GM15510 (cell line): Measurements from ENCODE around the gene SH3GL2.

Source experiments
- POLR2A ChIP-seq: IDR thresholded peaks from 3 replicates; pipeline ENCODE4 v1.6.1; 2011; ENCODE audit warnings: borderline replicate concordance; ENCODE audit not compliant: insufficient read length; ENCODE audit errors: extremely low read depth

The SH3GL2 gene

GRCh38 chr9:17589771-17590170, 10.9 kb downstream of the SH3GL2 start:
- no peak for TF ChIP-seq POLR2A

GRCh38 chr9:17594961-17595360, 16.1 kb downstream of the SH3GL2 start:
- TF ChIP-seq POLR2A = no peak

GRCh38 chr9:17597977-17598376, 19.1 kb downstream of the SH3GL2 start:
- TF ChIP-seq POLR2A = no peak

- TF ChIP-seq POLR2A = no peak
Observed at GRCh38 chr9:17600962-17601593, 22.2 kb downstream of the SH3GL2 start.

- TF ChIP-seq POLR2A = no peak
Observed at GRCh38 chr9:17604556-17604955, 25.7 kb downstream of the SH3GL2 start.

- no peak for TF ChIP-seq POLR2A
Observed at GRCh38 chr9:17609312-17610005, 30.6 kb downstream of the SH3GL2 start.

- TF ChIP-seq POLR2A = no peak
Observed at GRCh38 chr9:17611342-17611741, 32.5 kb downstream of the SH3GL2 start.

- TF ChIP-seq POLR2A = no peak
Observed at GRCh38 chr9:17611917-17612316, 33.1 kb downstream of the SH3GL2 start.

- no peak for TF ChIP-seq POLR2A
Observed at GRCh38 chr9:17613758-17614157, 34.9 kb downstream of the SH3GL2 start.

GRCh38 chr9:17614250-17614649, 35.4 kb downstream of the SH3GL2 start:
- no peak for TF ChIP-seq POLR2A

- TF ChIP-seq POLR2A = no peak
Observed at GRCh38 chr9:17614903-17615302, 36.0 kb downstream of the SH3GL2 start.

- TF ChIP-seq POLR2A = no peak
Observed at GRCh38 chr9:17622141-17622540, 43.3 kb downstream of the SH3GL2 start.

GRCh38 chr9:17622749-17623148, 43.9 kb downstream of the SH3GL2 start:
- no peak for TF ChIP-seq POLR2A

- TF ChIP-seq POLR2A = no peak
Observed at GRCh38 chr9:17623965-17624364, 45.1 kb downstream of the SH3GL2 start.

GRCh38 chr9:17624571-17624970, 45.7 kb downstream of the SH3GL2 start:
- no peak for TF ChIP-seq POLR2A
